NCI-H2107 treated with DMSO at 0.1 percent for 48 hours (cell line): Measurements from ENCODE around the gene RGL3.
"Not testable (repeated sequence)": the region's sequence is repeated elsewhere in the genome, so short reads cannot be mapped to it uniquely, and the experiment has no call there.

Experiments
- DNase-seq: peaks from one replicate; lab custom pipeline; 2025; ENCODE audit not compliant: unreplicated experiment; lab: John Stamatoyannopoulos, UW

Gene RGL3

GRCh38 chr19:11421371-11422098 lies 2.4 kb upstream of the RGL3 start:
- DNase-seq = no peak

- DNase-seq = no peak
These were observed 1.6 kb upstream of the RGL3 start for GRCh38 chr19:11420429-11421370.

GRCh38 chr19:11418094-11418548 lies 993 bp downstream of the RGL3 start:
- no peak for DNase-seq

GRCh38 chr19:11416346-11417052 lies 2.6 kb downstream of the RGL3 start:
- DNase-seq = no peak

GRCh38 chr19:11414544-11414943 lies 4.6 kb downstream of the RGL3 start:
- peak; percentile 2 for DNase-seq

GRCh38 chr19:11410682-11411081 lies 8.4 kb downstream of the RGL3 start:
- no peak for DNase-seq

GRCh38 chr19:11408591-11408990 lies 10.5 kb downstream of the RGL3 start:
- DNase-seq = no peak

GRCh38 chr19:11406703-11407236 lies 12.3 kb downstream of the RGL3 start:
- not testable (repeated sequence) for DNase-seq

GRCh38 chr19:11405846-11406643 lies 13.1 kb downstream of the RGL3 start:
- DNase-seq = no peak

- no peak for DNase-seq
These were observed 14.4 kb downstream of the RGL3 start for GRCh38 chr19:11404588-11405222.

- no peak for DNase-seq
These were observed 17.1 kb downstream of the RGL3 start for GRCh38 chr19:11401808-11402543.

GRCh38 chr19:11400798-11401197 lies 18.3 kb downstream of the RGL3 start:
- no peak for DNase-seq

GRCh38 chr19:11399667-11400066 lies 19.4 kb downstream of the RGL3 start:
- no peak for DNase-seq

- DNase-seq = no peak
These were observed 22.0 kb downstream of the RGL3 start for GRCh38 chr19:11397089-11397610.

GRCh38 chr19:11390933-11391680 lies 28.0 kb downstream of the RGL3 start:
- no peak for DNase-seq

GRCh38 chr19:11390359-11390758 lies 28.8 kb downstream of the RGL3 start:
- DNase-seq = no peak

- DNase-seq = no peak
These were observed 31.7 kb downstream of the RGL3 start for GRCh38 chr19:11387162-11388034.
